Subcutaneous abdominal adipose tissue (tissue), 5 donors: ENCODE data around the gene HAGHL.

Experiments
- H3K27ac ChIP-seq: one replicate; pipeline ENCODE4 v1.7.0; 2013; ENCODE audit warnings: low read depth, mild to moderate bottlenecking, inconsistent platforms, low read length, moderate library complexity
- H3K27me3 ChIP-seq, 5 donors: one replicate each; pipeline ENCODE4 v1.7.0; 2013; ENCODE audit warnings: low read length in 5 of 5, inconsistent platforms in 1 of 5; ENCODE audit not compliant: control insufficient read depth in 5 of 5, insufficient read depth in 4 of 5
- H3K36me3 ChIP-seq, 5 donors: one replicate each; pipeline ENCODE4 v1.7.0; 2013; ENCODE audit warnings: low read length in 5 of 5; ENCODE audit not compliant: control insufficient read depth in 5 of 5, insufficient read depth in 5 of 5
- H3K4me1 ChIP-seq, 5 donors: one replicate each; pipeline ENCODE4 v1.7.0; 2013; ENCODE audit warnings: low read length in 5 of 5, mild to moderate bottlenecking in 3 of 5, moderate library complexity in 1 of 5; ENCODE audit not compliant: control insufficient read depth in 5 of 5, insufficient read depth in 5 of 5
- H3K4me3 ChIP-seq, 5 donors: one replicate each; pipeline ENCODE4 v1.7.0; 2013; ENCODE audit warnings: low read length in 5 of 5, low read depth in 1 of 5
- H3K9ac ChIP-seq, 5 donors: one replicate each; pipeline ENCODE4 v1.7.0; 2013; ENCODE audit warnings: low read length in 5 of 5, mild to moderate bottlenecking in 4 of 5, moderate library complexity in 3 of 5
- H3K9me3 ChIP-seq, 5 donors: one replicate each; pipeline ENCODE4 v1.7.0; 2013; ENCODE audit warnings: low read length in 5 of 5; ENCODE audit not compliant: control insufficient read depth in 5 of 5
- donor health status: healthy.
- donor health status: healthy.
- donor health status: healthy.
- donor health status: healthy.
- donor health status: healthy.

HAGHL gene

GRCh38 chr16:681746-682427 lies 45.0 kb upstream of the HAGHL start:
- H3K27me3 ChIP-seq, result peaks cover 0 to 3% (median 0%) of the 10 kb centered on the region in 5 donors
- peak overlapping the region in 4 of 5 donors; percentile 25 to 78 (median 74) for H3K4me3 ChIP-seq
- H3K36me3 ChIP-seq, result peaks cover 0 to 25% (median 21%) of the 10 kb centered on the region in 5 donors
- H3K27ac ChIP-seq, result peak overlapping the region; percentile 62
- peaks cover 4 to 65% (median 51%) of the 10 kb centered on the region in 5 donors for H3K4me1 ChIP-seq
- peak overlapping the region in 3 of 5 donors; percentile 84 to 90 (median 85) for H3K9ac ChIP-seq
- H3K9me3 ChIP-seq, result no peaks in the 10 kb centered on the region

GRCh38 chr16:682493-683395 lies 44.2 kb upstream of the HAGHL start:
- H3K4me1 ChIP-seq, result peaks cover 4 to 65% (median 51%) of the 10 kb centered on the region in 5 donors
- peaks cover 0 to 34% (median 29%) of the 10 kb centered on the region in 5 donors for H3K36me3 ChIP-seq
- H3K27ac ChIP-seq, result peak overlapping the region; percentile 37
- peak overlapping the region in 3 of 5 donors; percentile 24 to 71 (median 62) for H3K9ac ChIP-seq
- no peaks in the 10 kb centered on the region for H3K27me3 ChIP-seq
- H3K4me3 ChIP-seq, result peak overlapping the region in 2 of 5 donors; percentile 68 to 78
- no peaks in the 10 kb centered on the region for H3K9me3 ChIP-seq

- H3K4me1 ChIP-seq, result peaks cover 4 to 68% (median 51%) of the 10 kb centered on the region in 5 donors
- peaks cover 0 to 35% (median 31%) of the 10 kb centered on the region in 5 donors for H3K36me3 ChIP-seq
- H3K9ac ChIP-seq, result peak overlapping the region in 3 of 5 donors; percentile 62 to 71 (median 68)
- no peaks in the 10 kb centered on the region for H3K27me3 ChIP-seq
- peak overlapping the region in 4 of 5 donors; percentile 67 to 80 (median 73) for H3K4me3 ChIP-seq
- peak overlapping the region; percentile 37 for H3K27ac ChIP-seq
- H3K9me3 ChIP-seq, result no peaks in the 10 kb centered on the region
Observed at GRCh38 chr16:683396-684070, 43.4 kb upstream of the HAGHL start.

GRCh38 chr16:684071-684794 lies 42.7 kb upstream of the HAGHL start, which contains the start of gene JMJD8:
Gene JMJD8 (minus strand): TSS chr16:684334. CDS start chr16:684319, 15 bp downstream.
- Histone ChIP-seq H3K9ac (peak within 1 kb of the TSS in 4 of 5 donors; percentile 58 to 78 (median 68)), H3K36me3 (peaks cover 0 to 35% (median 31%) of the 10 kb centered on the region in 5 donors), H3K4me1 (peaks cover 7 to 69% (median 55%) of the 10 kb centered on the region in 5 donors)

GRCh38 chr16:684961-685696 lies 41.8 kb upstream of the HAGHL start:
- H3K27ac ChIP-seq, result no peak overlapping the region
- peaks cover 0 to 35% (median 31%) of the 10 kb centered on the region in 5 donors for H3K36me3 ChIP-seq
- H3K9me3 ChIP-seq, result no peaks in the 10 kb centered on the region
- peaks cover 11 to 71% (median 59%) of the 10 kb centered on the region in 5 donors for H3K4me1 ChIP-seq
- no peaks in the 10 kb centered on the region for H3K27me3 ChIP-seq
- H3K9ac ChIP-seq, result no peak overlapping the region
- H3K4me3 ChIP-seq, result peak overlapping the region in 2 of 5 donors; percentile 68 to 78

More at GRCh38 chr16:684071-684794, 42.7 kb upstream of the HAGHL start, which contains the start of gene JMJD8:
- H3K9me3 ChIP-seq, result no peaks in the 10 kb centered on the region
- H3K27ac ChIP-seq, result peak within 1 kb of the TSS; percentile 50
- peak within 1 kb of the TSS in 4 of 5 donors; percentile 67 to 80 (median 73) for H3K4me3 ChIP-seq
- H3K27me3 ChIP-seq, result no peaks in the 10 kb centered on the region

GRCh38 chr16:685967-686366 lies 40.9 kb upstream of the HAGHL start:
- H3K4me1 ChIP-seq, result peaks cover 11 to 74% (median 62%) of the 10 kb centered on the region in 5 donors
- H3K4me3 ChIP-seq, result no peak overlapping the region
- no peaks in the 10 kb centered on the region for H3K27me3 ChIP-seq
- H3K9ac ChIP-seq, result no peak overlapping the region
- peaks cover 0 to 35% (median 31%) of the 10 kb centered on the region in 5 donors for H3K36me3 ChIP-seq
- H3K27ac ChIP-seq, result no peak overlapping the region
- H3K9me3 ChIP-seq, result no peaks in the 10 kb centered on the region

GRCh38 chr16:686459-687260 lies 40.2 kb upstream of the HAGHL start:
- Histone ChIP-seq H3K9me3 (no peaks in the 10 kb centered on the region), H3K27me3 (no peaks in the 10 kb centered on the region), H3K36me3 (peaks cover 0 to 32% (median 29%) of the 10 kb centered on the region in 5 donors), H3K4me3 (no peak overlapping the region), H3K4me1 (peaks cover 7 to 67% (median 55%) of the 10 kb centered on the region in 5 donors), H3K9ac (no peak overlapping the region), H3K27ac (no peak overlapping the region)

GRCh38 chr16:687499-687898 lies 39.4 kb upstream of the HAGHL start:
- Histone ChIP-seq H3K36me3 (peaks cover 0 to 24% (median 20%) of the 10 kb centered on the region in 5 donors), H3K4me1 (peaks cover 6 to 59% (median 46%) of the 10 kb centered on the region in 5 donors), H3K9ac (no peak overlapping the region), H3K27me3 (peaks cover 0 to 5% (median 5%) of the 10 kb centered on the region in 5 donors), H3K4me3 (no peak overlapping the region), H3K9me3 (no peaks in the 10 kb centered on the region), H3K27ac (no peak overlapping the region)
